H1 (cell line): ENCODE measurements around the gene ANGPTL5. TPM values are rescaled to one million over a fixed set of nuclear protein-coding genes. Genes with fewer than 3 reads are reported as not detected.

Source experiments
- CTCF ChIA-PET: fragments of 300-600 bp; sonication (Branson Sonifier 250); formaldehyde crosslinking; loops from one replicate; lab custom pipeline; 2021; ENCODE audit not compliant: partially characterized antibody; lab: Charles Lee
- POLR2A ChIA-PET: fragments of 300-600 bp; sonication (Branson Sonifier 250); formaldehyde crosslinking; loops from one replicate; lab custom pipeline; 2021; ENCODE audit warnings: inconsistent platforms; ENCODE audit not compliant: partially characterized antibody; lab: Charles Lee
- DNase-seq, 2 experiments: peaks; one replicate each; pipeline versions ENCODE4 v3.0.0 to v3.0.0-alpha.2; 2010 to 2022; ENCODE audit warnings: low spot score in 2 of 2, low read depth in 1 of 2, mixed read lengths in 1 of 2
- FAIRE-seq: peaks from 2 replicates; lab custom pipeline; 2011; peaks lifted over from hg19 to GRCh38; lab: Jason Lieb, UNC
- H2AFZ ChIP-seq: 2 replicates; pipeline ENCODE4 v1.8.1; 2012; ENCODE audit warnings: low read length, inconsistent platforms
- H2AK5ac ChIP-seq: 2 replicates; pipeline ENCODE4 v1.6.1; 2013; ENCODE audit warnings: low read depth, low read length
- H2BK120ac ChIP-seq: replicated peaks from 2 replicates; pipeline ENCODE3; 2013; ENCODE audit warnings: low read depth, low read length, inconsistent platforms
- H2BK12ac ChIP-seq: 2 replicates; pipeline ENCODE4 v1.6.1; 2013; ENCODE audit warnings: low read depth, low read length
- H2BK15ac ChIP-seq: 2 replicates; pipeline ENCODE4 v1.6.1; 2013; ENCODE audit warnings: low read length
- H2BK20ac ChIP-seq: 2 replicates; pipeline ENCODE4 v1.6.1; 2013; ENCODE audit warnings: low read length
- H2BK5ac ChIP-seq: 2 replicates; pipeline ENCODE4 v1.6.1; 2013; ENCODE audit warnings: low read depth, low read length
- H3K14ac ChIP-seq: 2 replicates; pipeline ENCODE4 v1.6.1; 2013; ENCODE audit warnings: inconsistent platforms; ENCODE audit not compliant: insufficient read length
- H3K18ac ChIP-seq: 2 replicates; pipeline ENCODE4 v1.6.1; 2013; ENCODE audit warnings: low read length; ENCODE audit errors: extremely low read depth
- H3K23ac ChIP-seq: 2 replicates; pipeline ENCODE4 v1.6.1; 2013; ENCODE audit warnings: inconsistent platforms; ENCODE audit not compliant: insufficient read length
- H3K23me2 ChIP-seq: 2 replicates; pipeline ENCODE4 v1.6.1; 2013; ENCODE audit warnings: low read depth, low read length
- H3K27ac ChIP-seq: 2 replicates; pipeline ENCODE4 v1.6.1; 2011; ENCODE audit warnings: low read depth, low read length, inconsistent platforms
- H3K27me3 ChIP-seq, 4 experiments: replicated peaks in 1 of 4; 1 replicate in 1 of 4; 2 replicates in 3 of 4; pipeline versions ENCODE4 v1.6.1 to v1.8.1; 2011 to 2013; ENCODE audit warnings: low read length in 3 of 4, mild to moderate bottlenecking in 3 of 4, inconsistent platforms in 2 of 4, mixed read lengths in 2 of 4, moderate library complexity in 1 of 4; ENCODE audit not compliant: control insufficient read depth in 3 of 4, insufficient read depth in 3 of 4; ENCODE audit errors: extremely low read depth in 1 of 4
- H3K36me3 ChIP-seq, 4 experiments: 2 replicates each; pipeline versions ENCODE4 v1.6.1 to v1.8.1; 2011 to 2013; ENCODE audit warnings: mild to moderate bottlenecking in 4 of 4, low read length in 3 of 4, moderate library complexity in 2 of 4, control low read depth in 1 of 4, inconsistent platforms in 1 of 4; ENCODE audit not compliant: insufficient read depth in 4 of 4, control insufficient read depth in 2 of 4
- H3K4ac ChIP-seq: replicated peaks from 2 replicates; pipeline ENCODE3; 2013; ENCODE audit warnings: low read length, low read depth, mixed read lengths, inconsistent platforms; ENCODE audit not compliant: insufficient read length
- H3K4me1 ChIP-seq, 4 experiments: replicated peaks in 1 of 4; 1 replicate in 1 of 4; 2 replicates in 3 of 4; pipeline versions ENCODE4 v1.6.1 to v1.8.1; 2011 to 2013; ENCODE audit warnings: low read length in 3 of 4, inconsistent platforms in 2 of 4, mixed read lengths in 1 of 4; ENCODE audit not compliant: insufficient read depth in 4 of 4, control insufficient read depth in 3 of 4
- H3K4me2 ChIP-seq, 2 experiments: 2 replicates each; pipeline versions ENCODE4 v1.6.1 to v1.8.1; 2011 to 2013; ENCODE audit warnings: low read depth in 2 of 2, low read length in 2 of 2, control low read depth in 1 of 2, inconsistent platforms in 1 of 2, mild to moderate bottlenecking in 1 of 2; ENCODE audit not compliant: insufficient read depth in 1 of 2
- H3K4me3 ChIP-seq, 4 experiments: fragments of 200-600, 300-600 bp in 1 of 4; sonication (generic), shearing (Covaris generic), sonication (Bioruptor Twin) in 1 of 4; 2 replicates each; pipeline versions ENCODE4 v1.5.1 to v1.8.1; 2011 to 2016; ENCODE audit warnings: low read length in 4 of 4, low read depth in 3 of 4, control low read depth in 2 of 4, inconsistent platforms in 2 of 4, mild to moderate bottlenecking in 2 of 4, mixed read lengths in 1 of 4, moderate library complexity in 1 of 4; ENCODE audit not compliant: insufficient read depth in 2 of 4; ENCODE audit errors: extremely low read depth in 1 of 4
- H3K56ac ChIP-seq: replicated peaks from 2 replicates; pipeline ENCODE3; 2013; ENCODE audit warnings: low read depth, mild to moderate bottlenecking, mixed read lengths, low read length, inconsistent platforms; ENCODE audit not compliant: insufficient read length
- H3K79me1 ChIP-seq: 2 replicates; pipeline ENCODE4 v1.6.1; 2013; ENCODE audit warnings: low read depth, low read length, control low read depth
- H3K79me2 ChIP-seq, 2 experiments: 2 replicates each; pipeline versions ENCODE4 v1.6.1 to v1.8.1; 2012 to 2013; ENCODE audit warnings: low read length in 2 of 2, mild to moderate bottlenecking in 2 of 2, inconsistent platforms in 1 of 2; ENCODE audit not compliant: insufficient read depth in 2 of 2, control insufficient read depth in 1 of 2
- H3K9ac ChIP-seq, 4 experiments: replicated peaks in 1 of 4; 1 replicate in 1 of 4; 2 replicates in 3 of 4; pipeline versions ENCODE4 v1.6.1 to v1.8.1; 2011 to 2013; ENCODE audit warnings: low read depth in 3 of 4, low read length in 3 of 4, control low read depth in 2 of 4, mild to moderate bottlenecking in 2 of 4, moderate library complexity in 2 of 4, inconsistent platforms in 1 of 4; ENCODE audit errors: extremely low read depth in 1 of 4
- H3K9me3 ChIP-seq, 2 experiments: 2 replicates each; pipeline versions ENCODE4 v1.6.1 to v1.8.1; 2012 to 2013; ENCODE audit warnings: mild to moderate bottlenecking in 2 of 2, moderate library complexity in 2 of 2, control low read depth in 1 of 2, inconsistent platforms in 1 of 2, low read depth in 1 of 2, low read length in 1 of 2, mixed read lengths in 1 of 2; ENCODE audit not compliant: insufficient read depth in 2 of 2
- H4K20me1 ChIP-seq, 2 experiments: replicated peaks in 1 of 2; 2 replicates each; pipeline versions ENCODE3 to v1.8.1; 2011 to 2013; ENCODE audit warnings: inconsistent platforms in 2 of 2, low read length in 2 of 2, mild to moderate bottlenecking in 1 of 2; ENCODE audit not compliant: insufficient read depth in 2 of 2, control insufficient read depth in 1 of 2
- H4K5ac ChIP-seq: 2 replicates; pipeline ENCODE4 v1.6.1; 2013; ENCODE audit warnings: low read length, low read depth, mixed read lengths, inconsistent platforms; ENCODE audit not compliant: insufficient read length
- H4K8ac ChIP-seq: 2 replicates; pipeline ENCODE4 v1.8.0; 2013; ENCODE audit warnings: mild to moderate bottlenecking, moderate library complexity, low read length, inconsistent platforms; ENCODE audit not compliant: insufficient read depth; ENCODE audit errors: extremely low read depth
- H4K91ac ChIP-seq: replicated peaks from 2 replicates; pipeline ENCODE3; 2013; ENCODE audit warnings: low read length, mixed read lengths, inconsistent platforms; ENCODE audit not compliant: insufficient read length
- ASH2L ChIP-seq: fragments of 200-600, 300-600 bp; sonication (generic); IDR thresholded peaks from one replicate; pipeline ENCODE4 v1.7.1; 2017; ENCODE audit warnings: low read length
- BACH1 ChIP-seq: IDR thresholded peaks from 2 replicates; pipeline ENCODE4 v1.6.1; 2012; ENCODE audit warnings: low read length, improper control_type of control experiment
- SIRT6 ChIP-seq: IDR thresholded peaks from one replicate; pipeline ENCODE4 v1.7.1; 2012; ENCODE audit warnings: low read length, inconsistent platforms
- SP4 ChIP-seq: IDR thresholded peaks from 2 replicates; pipeline ENCODE4 v1.6.1; 2012; ENCODE audit warnings: low read length, inconsistent platforms
- SUZ12 ChIP-seq: fragments of 200-600 bp; sonication (generic); IDR thresholded peaks from 2 replicates; pipeline ENCODE4 v1.6.1; 2012; ENCODE audit warnings: mild to moderate bottlenecking, inconsistent platforms, low read length, moderate library complexity, mixed read lengths
- WGBS, 2 experiments: shearing (Covaris generic) in 1 of 2; methylation state at CpG; one replicate each; pipeline versions ENCODE4 v1.1.6 to v1.1.7; 2013 to 2015; ENCODE audit warnings: low lambda C conversion rate in 2 of 2, mixed read lengths in 2 of 2, inconsistent platforms in 1 of 2, low coverage in 1 of 2, missing lambda C conversion rate in 1 of 2; ENCODE audit not compliant: insufficient replicate concordance in 2 of 2, insufficient coverage in 1 of 2, insufficient read length in 1 of 2; ENCODE audit errors: extremely low coverage in 1 of 2, missing lambda C conversion rate in 1 of 2; 5-methylcytosine and 5-hydroxymethylcytosine counted together
- polyA plus RNA-seq, 7 experiments: library from polyadenylated mRNA; depleted of rRNA in 3 of 7; stranded (reverse) in 5 of 7; unstranded in 2 of 7; fragments of >200 nt in 5 of 7; fragments of 200-250 nt in 2 of 7; gene quantifications; 1 replicate in 5 of 7; 2 replicates in 1 of 7; 4 replicates in 1 of 7; pipeline versions ENCODE4 v1.2.1 to v1.2.3, GENCODE V29; 2011 to 2013; ENCODE audit warnings: missing spikeins in 2 of 7, mixed read lengths in 2 of 7
- total RNA-seq: library from RNA; stranded (reverse); fragmentation: NEBNext Ultra II Directional; extraction: Animal tissue kit (Norgen Biotek cat#: 25700); gene quantifications from 2 replicates; pipeline ENCODE4 v1.2.1, GENCODE V29; 2021

Gene ANGPTL5
- total and polyA plus RNA-seq, 2 of the 8 experiments (the other 6 are each of a cell fraction or from before 2014, with no cell fraction given), result not detected

DNA sequence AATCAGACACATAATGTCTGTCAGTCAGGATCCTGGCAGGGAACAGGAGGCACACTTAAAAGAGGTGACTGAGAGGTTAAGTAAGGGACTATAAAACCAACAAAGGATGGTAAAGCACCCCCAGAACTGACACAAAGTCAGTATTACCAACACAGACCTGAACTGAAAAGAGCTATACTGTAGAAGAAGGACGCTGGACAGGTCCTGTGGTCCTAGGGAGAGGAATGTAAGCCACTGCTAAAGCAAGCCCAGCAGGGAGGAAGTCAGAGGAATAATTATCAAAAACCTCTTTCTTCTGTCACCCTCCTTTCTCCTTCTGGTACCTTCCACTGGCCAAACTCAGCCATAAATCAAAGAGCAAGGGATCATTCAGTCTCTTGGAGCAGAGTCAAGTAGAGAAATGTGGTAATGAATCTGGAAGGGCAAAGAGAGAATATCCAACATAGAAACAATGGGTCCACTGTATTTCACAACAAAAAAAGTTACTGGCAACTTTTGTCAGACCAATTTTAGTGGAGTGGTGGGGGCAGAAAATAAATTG is 33.4 kb upstream of the ANGPTL5 start:
- no peak overlapping the region for H2BK12ac ChIP-seq
- DNase-seq (no peak), FAIRE-seq (no peak)
- no peak overlapping the region for H2BK5ac ChIP-seq
- H3K23ac ChIP-seq, result no peak overlapping the region
- H3K4me2 ChIP-seq, result no peak overlapping the region
- no peaks in the 10 kb centered on the region for H3K79me1 ChIP-seq
- 67% methylated on average over 1 of the region's 1 CpG; no CpG with 5 or more reads in 1 of the 2 experiments for WGBS, 2 experiments
- H2AK5ac ChIP-seq, result no peak overlapping the region
- H3K27me3 ChIP-seq, result no peaks in the 10 kb centered on the region
- no peak overlapping the region for H3K14ac ChIP-seq
- TF ChIP-seq BACH1, result no peak
- TF ChIP-seq SIRT6, result no peak
- no peak for TF ChIP-seq SUZ12
- no peak for TF ChIP-seq SP4
- TF ChIP-seq ASH2L, result no peak
- H3K4ac ChIP-seq, result no peak overlapping the region
- POLR2A ChIA-PET, result no interaction called here
- no peaks in the 10 kb centered on the region for H3K9me3 ChIP-seq
- no peak overlapping the region for H3K18ac ChIP-seq
- H3K4me1 ChIP-seq, result no peaks in the 10 kb centered on the region
- H3K23me2 ChIP-seq, result no peaks in the 10 kb centered on the region; the same call in 1 of the 2 replicates
- no peak overlapping the region for H2BK20ac ChIP-seq
- no peak overlapping the region for H3K9ac ChIP-seq
- no peaks in the 10 kb centered on the region for H3K36me3 ChIP-seq
- no peak overlapping the region for H4K5ac ChIP-seq
- no peak overlapping the region for H4K8ac ChIP-seq
- H2AFZ ChIP-seq, result no peak overlapping the region
- CTCF ChIA-PET, result no interaction called here
- H3K79me2 ChIP-seq, result no peaks in the 10 kb centered on the region
- no peaks in the 10 kb centered on the region for H4K20me1 ChIP-seq
- H4K91ac ChIP-seq, result no peak overlapping the region
- no peak overlapping the region for H3K27ac ChIP-seq
- H3K4me3 ChIP-seq, result no peak overlapping the region
- no peak overlapping the region for H3K56ac ChIP-seq
- H2BK15ac ChIP-seq, result no peak overlapping the region
- no peak overlapping the region for H2BK120ac ChIP-seq
